ENCODE data around the gene SREBF1.

SREBF1 gene

DNA sequence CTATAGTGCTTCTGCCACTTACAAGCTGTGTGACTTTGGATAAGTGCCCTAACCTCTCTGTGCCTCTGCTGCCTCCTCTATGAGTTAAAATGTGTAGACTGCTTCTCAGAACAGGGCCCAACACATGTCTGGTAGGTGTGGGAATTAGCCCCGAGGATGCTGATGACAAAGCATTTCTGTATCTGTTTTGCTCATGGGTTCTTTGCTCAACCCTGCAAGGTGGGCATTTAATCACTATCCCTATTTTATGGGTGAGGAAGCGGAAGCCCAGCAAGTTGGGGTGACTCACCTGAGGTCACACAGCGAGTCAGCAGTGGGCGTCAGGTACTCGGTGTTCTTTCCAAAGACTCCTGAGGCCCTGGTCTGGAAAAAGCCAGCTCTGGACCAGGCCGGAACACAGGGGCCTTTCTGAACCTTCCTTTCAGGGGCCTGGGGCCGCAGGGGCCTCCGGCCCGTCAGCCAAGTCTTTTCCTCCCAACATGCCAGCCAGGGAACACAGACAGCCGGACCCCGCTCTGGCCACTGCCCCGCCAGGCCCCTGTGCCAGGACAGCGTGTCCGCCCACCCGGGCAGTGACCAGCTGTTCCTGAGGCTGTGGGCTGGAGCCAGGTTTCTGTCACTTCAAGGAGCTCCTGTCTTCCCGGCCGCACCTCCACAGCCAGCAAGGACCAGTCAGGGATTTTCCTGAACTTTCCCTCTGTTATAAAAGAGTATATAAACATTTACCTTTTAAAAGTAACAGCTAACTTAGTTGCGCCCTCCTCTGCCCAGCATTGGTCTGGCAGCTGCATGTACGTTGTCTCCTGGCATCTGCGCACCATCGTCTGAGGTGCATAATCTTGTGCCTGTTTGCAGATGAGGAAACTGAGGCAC, 62.5 kb downstream of the SREBF1 start:
- no peak for DNase-seq

DNA sequence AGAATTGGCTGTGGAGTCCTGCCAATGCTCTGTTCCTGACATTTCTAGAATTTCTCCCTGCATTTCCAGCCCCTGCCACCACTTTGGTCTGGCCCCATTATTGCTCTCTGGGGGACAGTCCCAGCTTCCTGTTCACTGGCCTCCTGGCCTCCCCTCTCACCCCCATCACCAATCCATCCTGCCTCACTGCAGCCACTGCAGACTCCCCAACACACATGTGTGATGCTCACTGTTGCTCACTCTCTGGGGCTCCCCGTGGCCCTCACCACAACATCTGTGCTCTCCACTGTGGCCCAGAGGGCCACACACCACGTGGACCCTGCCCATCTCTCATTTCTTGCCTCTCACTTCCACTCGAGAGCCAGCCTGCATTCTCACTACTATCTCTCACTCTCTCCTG, 64.6 kb downstream of the SREBF1 start:
- no peak for DNase-seq

DNA sequence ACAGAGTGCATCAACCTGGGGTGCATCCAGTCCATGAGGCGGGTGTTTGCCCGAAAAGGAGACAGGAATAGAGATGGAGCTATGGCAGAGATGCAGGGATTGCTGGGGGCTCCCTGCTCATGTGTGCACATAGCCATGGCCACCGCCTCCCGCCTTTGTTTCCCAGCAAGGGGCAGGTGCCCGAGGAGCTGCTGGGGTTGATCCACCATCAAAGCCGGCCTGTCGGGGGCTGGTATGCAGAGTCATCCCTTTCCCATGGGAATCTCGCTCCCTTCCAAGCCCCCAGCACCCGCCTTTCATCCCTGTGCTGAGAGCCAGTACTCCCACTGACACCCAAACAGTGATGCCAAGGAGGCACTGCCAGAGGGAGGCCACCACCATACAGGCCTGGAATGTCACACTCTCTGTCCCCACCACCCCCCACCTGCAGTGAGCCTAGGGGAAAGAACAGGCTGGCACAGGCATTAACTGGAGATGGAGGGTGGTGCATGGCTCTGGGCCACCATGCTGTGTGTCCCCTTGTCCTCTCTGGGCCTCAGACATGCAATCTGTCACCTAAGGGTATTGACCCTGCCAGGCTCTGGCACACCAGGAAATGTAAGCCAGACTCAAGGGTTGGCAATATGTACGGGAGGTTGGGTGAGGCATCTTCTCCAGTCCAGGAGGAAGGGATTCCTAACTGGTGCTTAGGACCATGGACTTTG, 65.1 kb downstream of the SREBF1 start:
- no peak for DNase-seq

GRCh38 chr17:17770632-17771044, 66.1 kb downstream of the SREBF1 start:
- DNase-seq = no peak

DNA sequence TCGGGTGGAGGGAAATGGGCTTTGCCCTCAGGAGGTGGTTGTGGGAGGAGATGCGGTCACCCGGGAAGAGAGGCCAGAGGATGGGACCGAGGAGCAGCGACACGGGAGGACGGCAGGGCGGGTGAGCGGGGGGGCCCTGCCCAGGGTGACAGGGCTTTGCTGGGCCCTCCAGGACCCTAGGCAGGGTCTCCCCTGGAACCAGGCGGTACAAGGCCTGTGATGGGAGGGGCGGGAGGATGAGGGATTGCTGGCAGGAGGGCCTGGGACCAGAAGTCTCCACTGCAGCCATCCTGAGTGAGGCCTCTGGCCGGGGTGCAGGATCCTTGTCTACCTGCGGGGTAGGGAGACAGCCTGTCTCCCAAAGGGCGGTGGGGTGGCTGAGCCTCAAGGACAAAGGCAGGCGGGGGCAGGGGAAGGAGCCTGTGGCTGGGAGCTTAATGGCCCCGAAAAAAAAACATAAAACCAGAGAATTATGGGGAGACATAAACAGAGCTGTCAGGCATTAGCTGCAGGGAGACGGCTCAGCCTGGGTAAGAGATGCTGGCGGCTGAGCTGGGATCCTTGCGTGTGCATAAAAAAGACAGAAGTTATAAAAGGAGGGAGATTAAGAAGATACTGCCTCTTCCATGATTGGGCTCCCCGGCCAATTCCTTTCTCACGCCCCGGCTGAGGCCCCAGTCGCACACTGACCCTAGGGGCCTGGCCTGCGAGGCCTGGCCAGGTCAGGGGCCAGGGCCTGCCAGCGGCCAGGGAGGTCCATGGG, 66.7 kb downstream of the SREBF1 start:
- DNase-seq = no peak

- no peak for DNase-seq
Observed at GRCh38 chr17:17768424-17769088, 68.2 kb downstream of the SREBF1 start.

DNA sequence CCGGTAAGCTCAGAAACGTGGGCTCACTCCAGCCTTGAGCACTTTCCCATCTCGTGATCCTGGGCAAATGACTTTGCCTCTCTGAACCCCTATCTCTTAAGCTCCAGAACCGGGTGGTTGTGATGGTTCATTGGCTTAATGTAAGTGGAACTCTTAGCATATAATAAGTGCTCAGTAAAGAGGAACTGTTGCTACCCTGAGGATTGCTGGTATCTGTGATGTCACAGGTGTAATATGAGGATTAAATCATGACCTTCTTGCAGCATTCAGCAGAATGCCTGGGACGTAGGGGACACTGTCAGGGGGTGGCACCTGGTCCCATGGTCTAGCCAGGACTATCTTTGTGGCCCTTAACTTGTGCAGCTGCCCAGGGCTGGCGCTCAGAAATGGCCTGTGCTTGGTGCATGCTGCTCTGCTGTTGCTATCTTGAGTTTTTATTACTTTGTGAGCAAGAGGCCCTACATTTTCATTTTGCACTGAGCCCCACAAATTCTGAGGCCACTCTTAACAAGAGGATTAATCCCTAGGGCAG, 68.8 kb downstream of the SREBF1 start:
- no peak for DNase-seq

GRCh38 chr17:17767154-17767869, 69.5 kb downstream of the SREBF1 start:
- DNase-seq = no peak

DNA sequence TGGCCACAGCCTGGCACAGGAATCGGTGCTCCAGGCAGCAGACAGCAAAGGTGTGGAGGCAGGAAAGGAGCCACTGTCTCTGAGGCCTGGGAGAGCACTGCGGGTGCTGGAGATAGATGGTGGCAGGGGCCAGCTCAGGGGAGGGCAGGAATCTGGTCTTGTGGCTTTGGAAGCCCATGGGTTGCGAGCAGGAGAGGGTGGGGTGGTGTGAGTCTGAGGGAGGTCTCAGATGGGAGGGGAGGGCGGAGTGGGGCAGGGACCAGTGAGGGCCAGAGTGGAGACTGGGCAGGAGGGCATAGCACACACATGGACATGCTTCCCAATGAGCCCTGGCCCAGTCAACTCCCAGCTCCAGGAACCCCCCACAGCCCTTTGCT, 70.1 kb downstream of the SREBF1 start:
- DNase-seq = no peak

GRCh38 chr17:17766077-17766743, 70.6 kb downstream of the SREBF1 start:
- DNase-seq = no peak

GRCh38 chr17:17765359-17766076, 71.3 kb downstream of the SREBF1 start:
- DNase-seq = no peak

DNA sequence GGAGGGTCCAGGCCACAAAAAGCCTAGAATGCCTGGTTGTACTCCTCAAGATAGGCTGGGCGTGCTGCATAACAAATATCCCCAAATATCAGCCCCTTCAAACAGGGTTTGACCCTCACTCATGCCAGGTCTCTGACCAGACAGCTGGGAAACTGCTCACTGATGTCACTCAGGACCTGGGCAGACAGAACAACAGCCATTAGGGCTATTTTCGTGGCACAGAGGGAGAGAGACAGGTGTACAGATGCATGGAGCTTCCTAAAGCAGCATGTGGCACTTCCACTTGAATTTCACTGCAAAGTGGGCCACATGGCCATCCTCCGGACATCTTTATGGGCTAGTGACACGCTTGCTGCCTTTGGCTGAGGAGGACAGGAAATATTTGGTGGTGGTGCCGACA, 73.1 kb downstream of the SREBF1 start:
- no peak for DNase-seq

DNA sequence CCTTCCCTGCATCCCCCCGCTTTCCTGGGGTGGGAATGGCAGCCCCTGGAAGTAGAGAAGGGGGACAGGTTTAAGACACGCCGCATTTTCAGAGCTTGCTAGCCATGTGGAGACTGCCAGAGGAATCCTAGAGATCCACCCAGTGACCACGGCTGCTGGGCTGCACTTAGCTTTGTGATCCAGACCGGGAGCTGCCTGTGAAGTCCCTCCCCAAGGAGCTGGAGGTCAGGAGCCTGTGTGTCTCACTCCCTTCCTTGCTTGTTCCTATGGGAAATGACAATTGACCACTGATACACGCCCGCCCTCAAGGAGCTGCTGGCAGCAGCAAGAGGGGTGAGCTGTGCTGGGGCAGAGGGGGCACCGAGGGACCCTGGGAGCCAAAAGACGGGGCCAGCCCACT, 73.7 kb downstream of the SREBF1 start:
- DNase-seq = no peak

GRCh38 chr17:17762744-17763105, 74.1 kb downstream of the SREBF1 start:
- no peak for DNase-seq
